ENCODE results near the gene PSMC3IP.
"Not testable (repeated sequence)": the region's sequence is repeated elsewhere in the genome, so short reads cannot be mapped to it uniquely, and the experiment has no call there.

PSMC3IP gene

GRCh38 chr17:42559075-42559474, 18.5 kb downstream of the PSMC3IP start:
- no peak for DNase-seq

DNA sequence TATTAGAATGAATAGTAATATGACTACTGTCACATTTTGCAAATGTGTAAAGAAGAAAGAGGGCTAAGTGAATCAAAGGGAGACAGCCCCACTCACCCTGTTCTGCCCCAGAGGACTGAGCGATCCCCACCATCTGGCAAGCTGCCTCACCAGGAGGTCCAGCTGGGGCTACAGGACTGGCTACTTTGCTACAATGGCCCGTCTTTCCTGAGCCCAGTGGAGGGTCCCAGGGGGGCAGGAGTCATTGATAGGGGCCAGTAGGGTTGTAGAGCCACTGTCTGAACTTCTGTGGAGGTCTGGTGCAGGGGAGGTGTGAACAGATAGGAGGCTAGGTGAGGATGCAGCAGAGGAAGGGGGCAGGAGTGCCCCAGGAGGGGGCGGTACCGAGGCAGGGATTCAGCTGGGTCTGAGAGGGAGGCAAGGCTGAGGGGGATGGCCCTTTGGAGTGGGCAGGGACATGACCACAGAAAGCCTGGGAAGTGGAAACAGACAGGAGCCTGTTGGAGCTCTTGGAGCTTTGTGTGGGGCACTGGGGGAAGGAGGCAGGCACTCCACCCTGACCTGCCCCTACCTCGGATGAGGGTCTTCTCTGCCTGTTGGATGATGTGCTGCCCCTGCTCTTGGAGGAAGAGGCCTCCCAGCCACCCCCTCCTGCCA, 21.4 kb downstream of the PSMC3IP start:
- not testable (repeated sequence) for DNase-seq

GRCh38 chr17:42555122-42555622, 22.4 kb downstream of the PSMC3IP start:
- no peak for DNase-seq

DNA sequence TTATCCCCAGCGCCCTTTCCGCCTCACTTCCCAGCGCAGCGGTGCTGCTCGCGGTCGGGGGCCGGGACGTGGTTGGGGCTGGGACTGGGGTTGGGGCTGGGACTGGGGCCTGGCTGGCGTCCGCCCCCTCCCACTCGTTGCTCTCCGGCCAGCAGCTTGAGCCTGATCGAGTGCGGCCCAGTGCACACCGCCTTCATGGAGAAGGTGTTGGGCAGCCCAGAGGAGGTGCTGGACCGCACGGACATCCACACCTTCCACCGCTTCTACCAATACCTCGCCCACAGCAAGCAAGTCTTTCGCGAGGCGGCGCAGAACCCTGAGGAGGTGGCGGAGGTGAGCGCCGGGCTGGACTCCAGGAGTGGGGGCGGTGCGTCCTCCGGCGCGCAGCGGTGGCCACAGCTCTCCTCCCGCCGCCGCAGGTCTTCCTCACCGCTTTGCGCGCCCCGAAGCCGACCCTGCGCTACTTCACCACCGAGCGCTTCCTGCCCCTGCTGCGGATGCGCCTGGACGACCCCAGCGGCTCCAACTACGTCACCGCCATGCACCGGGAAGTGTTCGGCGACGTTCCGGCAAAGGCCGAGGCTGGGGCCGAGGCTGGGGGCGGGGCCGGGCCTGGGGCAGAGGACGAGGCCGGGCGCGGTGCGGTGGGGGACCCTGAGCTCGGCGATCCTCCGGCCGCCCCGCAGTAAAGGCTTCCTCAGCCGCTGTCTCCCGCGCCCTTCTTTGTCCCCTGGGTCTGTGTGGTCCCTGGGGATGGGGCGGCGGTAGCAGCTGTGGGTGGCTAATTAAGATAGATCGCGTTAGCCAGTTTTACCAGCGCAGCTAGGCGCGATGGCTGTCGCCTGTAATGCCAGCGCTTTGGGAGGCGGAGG, 23.0 kb downstream of the PSMC3IP start:
- DNase-seq = peak; percentile 80

DNA sequence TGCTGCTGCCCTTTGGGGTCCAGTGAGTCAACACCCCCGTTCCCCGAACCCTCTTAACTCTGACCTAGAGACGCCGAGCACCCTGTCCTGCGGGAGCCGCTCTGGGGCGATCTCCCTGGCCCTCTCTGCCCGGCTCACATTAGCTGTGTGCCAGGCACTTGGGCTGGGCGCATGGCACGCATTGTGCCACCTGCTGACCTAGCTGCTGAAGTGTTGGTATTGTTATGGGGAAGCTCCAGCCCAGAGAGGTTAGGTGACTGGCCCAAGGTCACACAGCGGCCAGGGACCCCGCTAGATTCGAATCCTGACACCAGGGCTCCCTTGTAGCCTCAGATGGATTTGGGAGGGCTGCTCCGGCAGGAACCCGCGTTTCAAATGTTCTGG, 23.7 kb downstream of the PSMC3IP start:
- no peak for DNase-seq

- no peak for DNase-seq
These were observed 24.2 kb downstream of the PSMC3IP start for GRCh38 chr17:42553161-42553818.

- not testable (repeated sequence) for DNase-seq
These were observed 24.8 kb downstream of the PSMC3IP start, which contains the start of gene HSD17B1 for GRCh38 chr17:42552736-42553135. Gene HSD17B1, plus strand, starts transcription at chr17:42552923. Its CDS starts 11 bp downstream, at chr17:42552934.

GRCh38 chr17:42548993-42549755, 28.4 kb downstream of the PSMC3IP start:
- no peak for DNase-seq

DNA sequence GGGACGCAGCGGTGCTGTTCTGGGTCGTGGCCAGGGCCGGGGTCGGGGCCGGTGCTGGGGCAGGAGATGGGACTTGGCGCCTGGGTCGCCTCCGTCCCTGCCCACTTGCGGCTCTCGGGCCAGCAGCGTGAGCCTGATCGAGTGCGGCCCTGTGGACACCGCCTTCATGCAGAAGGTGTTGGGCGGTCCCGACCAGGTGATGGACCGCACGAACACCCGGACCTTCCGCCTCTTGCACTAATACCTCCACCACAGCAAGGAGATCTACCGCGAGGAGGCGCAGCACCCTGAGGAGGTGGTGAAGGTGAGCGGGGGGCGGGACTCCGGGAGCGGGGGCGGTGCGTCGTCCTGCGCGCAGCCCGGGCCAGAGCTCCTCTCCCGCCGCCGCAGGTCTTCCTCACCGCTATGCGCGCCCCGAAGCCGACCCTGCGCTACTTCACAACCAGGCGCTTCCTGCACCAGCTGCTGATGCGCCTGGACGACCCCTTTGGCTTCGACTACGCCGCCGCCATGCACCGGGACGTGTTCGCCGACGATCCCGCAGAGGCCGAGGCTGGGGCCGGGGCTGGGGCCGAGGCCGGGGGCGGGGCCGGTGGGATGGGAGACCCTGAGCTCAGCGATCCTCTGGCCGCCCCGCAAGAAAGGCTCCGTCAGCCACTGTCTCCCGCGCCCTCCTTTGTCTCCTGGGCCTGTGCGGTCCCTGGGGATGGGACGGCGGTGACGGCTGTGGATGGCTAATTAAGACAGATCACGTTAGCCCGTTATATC, 29.3 kb downstream of the PSMC3IP start:
- DNase-seq = peak; percentile 49

DNA sequence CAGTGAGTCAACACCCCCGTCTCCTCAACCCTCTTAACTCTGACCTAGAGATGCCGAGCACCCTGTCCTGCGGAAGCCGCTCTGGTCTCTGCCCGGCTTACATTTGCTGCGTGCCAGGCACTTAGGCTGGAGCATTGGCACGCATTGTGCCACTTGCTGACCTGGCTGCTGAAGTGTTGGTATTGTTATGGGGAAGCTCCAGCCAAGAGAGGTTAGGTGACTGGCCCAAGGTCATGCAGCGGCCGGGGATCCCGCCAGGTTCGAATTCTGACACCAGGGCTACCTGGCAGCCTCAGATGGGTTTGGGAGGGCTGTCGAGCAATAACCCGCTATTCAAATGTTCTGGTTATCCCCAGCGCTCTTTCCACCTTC, 29.8 kb downstream of the PSMC3IP start:
- no peak for DNase-seq

GRCh38 chr17:42547001-42547461, 30.5 kb downstream of the PSMC3IP start:
- DNase-seq = no peak

DNA sequence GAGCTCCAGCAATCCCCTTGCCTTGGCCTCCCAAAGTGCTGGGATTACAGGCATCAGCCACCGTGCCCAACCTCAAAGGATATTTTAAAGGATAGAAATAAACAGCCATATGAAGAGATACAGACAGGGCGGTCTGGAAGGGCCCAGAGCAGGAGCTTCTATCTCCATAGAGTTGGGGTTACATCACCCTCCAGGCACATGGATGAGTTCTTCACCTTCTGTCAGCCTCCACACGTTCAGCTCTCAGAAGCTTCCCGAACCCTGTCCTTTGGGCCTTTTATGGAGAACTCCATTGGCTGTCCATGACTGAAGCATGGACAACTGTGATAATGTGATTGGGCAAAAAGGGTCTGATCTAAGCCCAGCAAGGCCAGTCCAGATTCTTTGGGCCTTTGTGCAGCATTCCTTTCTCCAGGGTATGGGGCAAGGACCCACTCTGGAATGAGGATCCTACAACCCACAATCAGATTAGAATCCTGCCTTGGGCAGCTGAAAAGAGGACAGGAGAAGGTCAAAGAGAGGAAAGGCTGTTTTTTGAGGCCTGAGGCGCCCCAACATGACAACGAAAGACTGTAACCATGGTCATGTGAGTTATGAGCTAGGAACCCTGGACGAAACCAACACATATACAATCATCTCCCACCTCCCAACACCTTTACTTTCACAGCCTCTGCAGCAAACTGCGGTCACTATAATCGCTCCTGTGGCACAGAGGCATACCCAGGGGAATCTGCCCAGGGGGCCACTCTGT, 31.6 kb downstream of the PSMC3IP start:
- not testable (repeated sequence) for DNase-seq

GRCh38 chr17:42544874-42545283, 32.6 kb downstream of the PSMC3IP start:
- DNase-seq = no peak

DNA sequence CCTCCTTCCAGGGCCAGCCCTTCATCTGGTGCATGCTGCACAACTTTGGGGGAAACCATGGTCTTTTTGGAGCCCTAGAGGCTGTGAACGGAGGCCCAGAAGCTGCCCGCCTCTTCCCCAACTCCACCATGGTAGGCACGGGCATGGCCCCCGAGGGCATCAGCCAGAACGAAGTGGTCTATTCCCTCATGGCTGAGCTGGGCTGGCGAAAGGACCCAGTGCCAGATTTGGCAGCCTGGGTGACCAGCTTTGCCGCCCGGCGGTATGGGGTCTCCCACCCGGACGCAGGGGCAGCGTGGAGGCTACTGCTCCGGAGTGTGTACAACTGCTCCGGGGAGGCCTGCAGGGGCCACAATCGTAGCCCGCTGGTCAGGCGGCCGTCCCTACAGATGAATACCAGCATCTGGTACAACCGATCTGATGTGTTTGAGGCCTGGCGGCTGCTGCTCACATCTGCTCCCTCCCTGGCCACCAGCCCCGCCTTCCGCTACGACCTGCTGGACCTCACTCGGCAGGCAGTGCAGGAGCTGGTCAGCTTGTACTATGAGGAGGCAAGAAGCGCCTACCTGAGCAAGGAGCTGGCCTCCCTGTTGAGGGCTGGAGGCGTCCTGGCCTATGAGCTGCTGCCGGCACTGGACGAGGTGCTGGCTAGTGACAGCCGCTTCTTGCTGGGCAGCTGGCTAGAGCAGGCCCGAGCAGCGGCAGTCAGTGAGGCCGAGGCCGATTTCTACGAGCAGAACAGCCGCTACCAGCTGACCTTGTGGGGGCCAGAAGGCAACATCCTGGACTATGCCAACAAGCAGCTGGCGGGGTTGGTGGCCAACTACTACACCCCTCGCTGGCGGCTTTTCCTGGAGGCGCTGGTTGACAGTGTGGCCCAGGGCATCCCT, 34.1 kb downstream of the PSMC3IP start:
- DNase-seq = no peak

DNA sequence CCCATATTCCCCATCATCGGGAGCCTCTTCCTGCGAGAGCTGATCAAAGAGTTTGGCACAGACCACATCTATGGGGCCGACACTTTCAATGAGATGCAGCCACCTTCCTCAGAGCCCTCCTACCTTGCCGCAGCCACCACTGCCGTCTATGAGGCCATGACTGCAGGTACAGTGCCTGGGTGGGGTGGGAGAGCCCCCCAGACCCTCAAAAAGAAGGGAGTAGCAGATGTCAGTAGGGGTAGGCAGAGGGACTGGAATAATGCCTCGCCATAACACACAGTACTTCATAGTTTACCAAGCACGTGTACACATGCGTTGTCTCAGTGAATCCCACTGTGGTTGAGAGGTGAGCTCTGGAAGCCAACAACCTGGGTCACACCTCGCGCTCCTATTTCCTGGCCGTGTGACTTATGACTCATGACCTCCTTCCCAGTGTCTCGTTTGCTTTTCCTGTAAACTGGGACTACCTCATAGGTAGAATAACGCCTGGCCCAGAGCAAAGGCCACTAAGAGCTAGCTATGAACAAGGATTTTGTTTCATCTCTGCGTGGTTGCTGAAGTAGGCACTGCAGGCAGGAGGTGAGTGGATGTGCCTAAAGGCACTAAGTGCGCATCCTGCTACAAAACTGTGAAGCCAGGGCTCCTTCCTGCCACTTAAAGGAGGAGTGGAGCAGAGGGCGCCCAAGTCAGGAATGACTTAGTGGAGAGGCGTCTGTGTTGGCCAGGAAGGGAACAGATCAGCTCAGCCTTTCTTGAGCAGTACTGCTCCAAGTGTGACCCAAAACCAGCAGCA, 36.3 kb downstream of the PSMC3IP start:
- no peak for DNase-seq

DNA sequence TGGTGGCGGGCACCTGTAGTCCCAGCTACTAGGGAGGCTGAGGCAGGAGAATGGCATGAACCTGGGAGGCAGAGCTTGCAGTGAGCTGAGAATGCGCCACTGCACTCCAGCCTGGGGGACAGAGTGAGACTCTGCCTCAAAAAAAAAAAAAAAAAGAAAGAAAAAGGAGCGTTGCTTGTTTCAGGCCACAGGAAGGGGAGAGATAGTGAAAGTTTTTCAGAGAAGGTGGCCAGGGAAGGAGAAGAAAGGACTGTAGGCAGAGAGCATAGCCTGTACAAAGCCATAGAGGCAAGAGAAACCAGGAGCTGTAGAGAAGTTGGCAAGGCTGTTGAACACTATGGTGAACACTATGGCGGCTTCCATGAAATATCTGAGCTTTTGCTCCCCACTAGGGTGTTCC, 37.0 kb downstream of the PSMC3IP start:
- DNase-seq = not testable (repeated sequence)

DNA sequence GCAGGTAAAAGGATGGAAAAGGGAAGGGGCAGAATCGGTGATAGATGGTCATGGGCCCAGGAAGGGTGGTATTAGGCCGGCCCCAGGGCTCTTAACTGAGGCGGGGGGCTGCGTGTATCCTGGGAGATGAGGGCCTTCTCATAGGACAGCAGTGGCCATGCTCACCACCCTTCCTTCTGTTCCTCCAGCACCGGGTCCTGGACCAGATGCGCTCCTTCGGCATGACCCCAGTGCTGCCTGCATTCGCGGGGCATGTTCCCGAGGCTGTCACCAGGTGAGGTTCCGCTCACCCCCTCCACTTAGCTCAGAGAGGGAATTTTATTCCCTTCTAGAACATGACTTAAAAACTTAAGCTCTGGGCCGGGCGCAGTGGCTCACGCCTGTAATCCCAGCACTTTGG, 39.0 kb downstream of the PSMC3IP start:
- no peak for DNase-seq

GRCh38 chr17:42537826-42538451, 39.6 kb downstream of the PSMC3IP start:
- no peak for DNase-seq

Data from fibroblast of upper back skin (primary cell).